Keratinocyte (primary cell): ENCODE measurements around the gene SLC35F2. TPM values are rescaled to one million over a fixed set of nuclear protein-coding genes. Genes with fewer than 3 reads are reported as not detected.
"Not testable (repeated sequence)": the region's sequence is repeated elsewhere in the genome, so short reads cannot be mapped to it uniquely, and the experiment has no call there.

ENCODE experiments used
- DNase-seq: peaks from one replicate; pipeline ENCODE4 v3.0.0-alpha.2; 2011; ENCODE audit warnings: low read depth, missing footprints, low spot score
- FAIRE-seq: peaks from 2 replicates; lab custom pipeline; 2011; peaks lifted over from hg19 to GRCh38; lab: Jason Lieb, UNC
- H2AFZ ChIP-seq: 2 replicates; pipeline ENCODE4 v1.6.0; 2012; ENCODE audit warnings: low read length, control low read depth, inconsistent platforms; ENCODE audit not compliant: control insufficient read depth
- H3K27ac ChIP-seq: 2 replicates; pipeline ENCODE4 v1.5.1; 2011; ENCODE audit warnings: low read length; ENCODE audit not compliant: control insufficient read depth, insufficient read depth
- H3K27me3 ChIP-seq: 3 replicates; pipeline ENCODE4 v1.6.0; 2011; ENCODE audit warnings: low read length; ENCODE audit not compliant: control insufficient read depth, insufficient read depth; ENCODE audit errors: extremely low read depth
- H3K36me3 ChIP-seq, 2 experiments: 2 replicates in 1 of 2; 3 replicates in 1 of 2; pipeline ENCODE4 v1.5.1; 2011; ENCODE audit warnings: low read length in 2 of 2, mild to moderate bottlenecking in 1 of 2; ENCODE audit not compliant: control insufficient read depth in 2 of 2, insufficient read depth in 2 of 2; ENCODE audit errors: extremely low read depth in 1 of 2
- H3K4me1 ChIP-seq: 3 replicates; pipeline ENCODE4 v1.5.1; 2011; ENCODE audit warnings: low read length; ENCODE audit not compliant: control insufficient read depth, insufficient read depth; ENCODE audit errors: extremely low read depth
- H3K4me2 ChIP-seq: 3 replicates; pipeline ENCODE4 v1.6.0; 2011; ENCODE audit warnings: low read depth, low read length; ENCODE audit not compliant: control insufficient read depth, insufficient read depth; ENCODE audit errors: extremely low read depth
- H3K4me3 ChIP-seq, 3 experiments: fragments of 200-600 bp in 1 of 3; sonication (generic) in 1 of 3; 2 replicates in 2 of 3; 3 replicates in 1 of 3; pipeline ENCODE4 v1.5.1; 2011 to 2016; ENCODE audit warnings: low read length in 3 of 3, mild to moderate bottlenecking in 3 of 3, control low read depth in 2 of 3, inconsistent platforms in 1 of 3, low read depth in 1 of 3, mixed read lengths in 1 of 3, mixed run types in 1 of 3, moderate library complexity in 1 of 3; ENCODE audit not compliant: control insufficient read depth in 2 of 3, insufficient read depth in 2 of 3; ENCODE audit errors: extremely low read depth in 1 of 3
- H3K79me2 ChIP-seq: 2 replicates; pipeline ENCODE4 v1.6.0; 2012; ENCODE audit warnings: low read length; ENCODE audit not compliant: control insufficient read depth, insufficient read depth
- H3K9ac ChIP-seq: 3 replicates; pipeline ENCODE4 v1.6.0; 2011; ENCODE audit warnings: low read length; ENCODE audit not compliant: control insufficient read depth, insufficient read depth; ENCODE audit errors: extremely low read depth
- H3K9me1 ChIP-seq: 3 replicates; pipeline ENCODE4 v1.6.0; 2011; ENCODE audit warnings: low read length; ENCODE audit not compliant: control insufficient read depth, insufficient read depth; ENCODE audit errors: extremely low read depth
- H3K9me3 ChIP-seq: 2 replicates; pipeline ENCODE4 v1.5.1; 2012; ENCODE audit warnings: low read depth, low read length; ENCODE audit not compliant: control insufficient read depth
- H4K20me1 ChIP-seq: 3 replicates; pipeline ENCODE4 v1.6.0; 2011; ENCODE audit warnings: low read length; ENCODE audit not compliant: control insufficient read depth, insufficient read depth; ENCODE audit errors: extremely low read depth
- EZH2 ChIP-seq: IDR thresholded peaks from one replicate; pipeline ENCODE4 v1.6.1; 2012; ENCODE audit warnings: inconsistent platforms, mild to moderate bottlenecking, low read length, moderate library complexity
- dilution Hi-C: fragments of 300-500 bp; cut with MboI; formaldehyde crosslinking; loops from one replicate; pipeline ENCODE4 v1.7.0; 2020; ENCODE audit warnings: low sequenced_read_pairs; ENCODE audit not compliant: extremely low pct_ligation_motif_present
- polyA plus RNA-seq, 5 experiments: library from polyadenylated mRNA; depleted of rRNA in 3 of 5; stranded (reverse) in 3 of 5; stranded (forward) in 1 of 5; unstranded in 1 of 5; fragments of >200 nt; gene quantifications; 1 replicate in 1 of 5; 2 replicates in 3 of 5; 3 replicates in 1 of 5; pipeline versions ENCODE4 v1.2.1 to v1.2.3, GENCODE V29; 2011 to 2012; ENCODE audit warnings: missing spikeins in 2 of 5, low read depth in 1 of 5, low replicate concordance in 1 of 5
- TF ChIP-seq, protein P1 (sequence below), 3 experiments: IDR thresholded peaks in 1 of 3; conservative IDR thresholded peaks in 1 of 3; optimal IDR thresholded peaks in 1 of 3; 2 replicates in 2 of 3; 3 replicates in 1 of 3; pipeline versions ENCODE3 to v1.5.1; 2011; ENCODE audit warnings: low read length in 3 of 3, mild to moderate bottlenecking in 3 of 3, moderate library complexity in 2 of 3, control low read depth in 1 of 3, inconsistent platforms in 1 of 3; ENCODE audit not compliant: insufficient read depth in 2 of 3; ENCODE audit errors: extremely low read depth in 1 of 3

Gene SLC35F2
- polyA plus RNA-seq, 1 donor (not counting 4 experiments of a cell fraction or from before 2014, with no cell fraction given) = 47.2 TPM

DNA sequence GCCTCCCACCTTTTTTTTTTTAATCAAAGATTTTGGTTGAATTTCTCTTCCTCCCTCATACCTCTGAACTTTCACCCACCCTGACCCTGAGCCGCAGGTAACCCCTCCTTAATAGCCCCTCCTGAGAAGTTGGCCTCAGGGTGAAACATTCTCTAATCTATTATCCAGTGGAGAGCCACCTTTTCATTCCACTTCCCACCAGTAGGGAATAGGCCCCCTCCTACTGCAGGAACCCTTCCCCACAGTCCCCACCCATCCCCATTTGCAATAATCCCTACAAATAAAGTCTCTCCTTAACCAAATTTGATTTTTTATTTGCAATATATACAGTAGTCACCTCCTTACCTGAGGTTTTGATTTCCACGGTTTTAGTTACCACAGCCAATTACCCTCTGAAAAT lies 2.1 kb upstream of the SLC35F2 start:
- H4K20me1 ChIP-seq = no peaks in the 10 kb centered on the region
- H3K9me3 ChIP-seq = no peaks in the 10 kb centered on the region
- H3K27me3 ChIP-seq = no peaks in the 10 kb centered on the region
- TF ChIP-seq EZH2 = no peak
- TF ChIP-seq, protein P1, sequence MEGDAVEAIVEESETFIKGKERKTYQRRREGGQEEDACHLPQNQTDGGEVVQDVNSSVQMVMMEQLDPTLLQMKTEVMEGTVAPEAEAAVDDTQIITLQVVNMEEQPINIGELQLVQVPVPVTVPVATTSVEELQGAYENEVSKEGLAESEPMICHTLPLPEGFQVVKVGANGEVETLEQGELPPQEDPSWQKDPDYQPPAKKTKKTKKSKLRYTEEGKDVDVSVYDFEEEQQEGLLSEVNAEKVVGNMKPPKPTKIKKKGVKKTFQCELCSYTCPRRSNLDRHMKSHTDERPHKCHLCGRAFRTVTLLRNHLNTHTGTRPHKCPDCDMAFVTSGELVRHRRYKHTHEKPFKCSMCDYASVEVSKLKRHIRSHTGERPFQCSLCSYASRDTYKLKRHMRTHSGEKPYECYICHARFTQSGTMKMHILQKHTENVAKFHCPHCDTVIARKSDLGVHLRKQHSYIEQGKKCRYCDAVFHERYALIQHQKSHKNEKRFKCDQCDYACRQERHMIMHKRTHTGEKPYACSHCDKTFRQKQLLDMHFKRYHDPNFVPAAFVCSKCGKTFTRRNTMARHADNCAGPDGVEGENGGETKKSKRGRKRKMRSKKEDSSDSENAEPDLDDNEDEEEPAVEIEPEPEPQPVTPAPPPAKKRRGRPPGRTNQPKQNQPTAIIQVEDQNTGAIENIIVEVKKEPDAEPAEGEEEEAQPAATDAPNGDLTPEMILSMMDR (optimal IDR thresholded peaks at IDR 0.05 in 1 of 3, IDR thresholded peaks at IDR 0.05 in 1 of 3, conservative IDR thresholded peaks at IDR 0.05 in 1 of 3; ENCODE audit: extremely low read depth in 1 of 3, insufficient read depth in 2 of 3, low read length in 3 of 3) = no peak
- no peak for DNase-seq
- no peak overlapping the region for H3K4me2 ChIP-seq
- no peak overlapping the region for H3K27ac ChIP-seq
- no peaks in the 10 kb centered on the region for H3K9me1 ChIP-seq
- H3K79me2 ChIP-seq = peaks cover 27% of the 10 kb centered on the region
- FAIRE-seq = no peak
- H3K36me3 ChIP-seq = no peaks in the 10 kb centered on the region
- no peak overlapping the region for H2AFZ ChIP-seq
- H3K9ac ChIP-seq = no peak overlapping the region
- H3K4me1 ChIP-seq = peaks cover 6% of the 10 kb centered on the region
- dilution Hi-C loops = no loop called here
- H3K4me3 ChIP-seq = no peak overlapping the region

DNA sequence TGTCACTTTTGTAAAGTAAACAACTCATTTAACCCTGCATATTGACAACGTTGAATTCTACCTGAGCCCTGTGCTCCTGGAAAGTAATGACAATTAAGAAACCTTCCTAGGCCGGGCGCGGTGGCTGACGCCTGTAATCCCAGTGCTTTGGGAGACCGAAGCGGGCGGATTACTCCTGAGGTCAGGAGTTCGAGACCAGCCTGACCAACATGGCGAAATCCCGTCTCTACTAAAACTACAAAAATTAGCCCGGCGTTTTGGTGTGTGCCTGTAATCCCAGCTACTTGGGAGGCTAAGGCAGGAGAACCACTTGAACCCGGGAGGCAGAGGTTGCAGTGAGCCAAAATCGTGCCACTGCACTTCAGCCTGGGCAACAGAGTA lies 1.6 kb upstream of the SLC35F2 start:
- H3K4me3 ChIP-seq, H3K9me1 ChIP-seq, H3K9me3 ChIP-seq, H3K27ac ChIP-seq, FAIRE-seq, H3K4me1 ChIP-seq, H4K20me1 ChIP-seq, H3K9ac ChIP-seq, H2AFZ ChIP-seq, H3K36me3 ChIP-seq, dilution Hi-C loops, H3K27me3 ChIP-seq, DNase-seq: not testable (repeated sequence)
- H3K4me2 ChIP-seq = peak overlapping the region; percentile 78
- peaks cover 32% of the 10 kb centered on the region for H3K79me2 ChIP-seq
